ENCODE data around the gene KAT6B. TPM values are rescaled to one million over a fixed set of nuclear protein-coding genes. Genes with fewer than 3 reads are reported as not detected.

Gene KAT6B
- total RNA-seq, 6 experiments from 2014 or later, result 17.8 to 27.5 (median 23.6) TPM

GRCh38 chr10:75058161-75058560 lies 231.8 kb downstream of the KAT6B start:
- H3K4me1 Mint-ChIP-seq (ENCODE audit: low read depth), result peaks cover 6% of the 10 kb centered on the region; the same call in 1 of the 2 replicates
- no peak overlapping the region for H3K4me3 Mint-ChIP-seq
- TF ChIP-seq CTCF (IDR thresholded peaks at IDR 0.05), result no peak
- H3K36me3 Mint-ChIP-seq (ENCODE audit: low read depth), result no peaks in the 10 kb centered on the region
- H3K27me3 Mint-ChIP-seq (ENCODE audit: insufficient read depth), result no peaks in the 10 kb centered on the region; the same call in none of the 2 replicates
- no peaks in the 10 kb centered on the region for H3K9me3 Mint-ChIP-seq
- DNase-seq, result no peak
- H3K27ac Mint-ChIP-seq, result no peak overlapping the region

- Mint-ChIP-seq H3K27ac (no peak overlapping the region), H3K36me3 (ENCODE audit: low read depth) (no peaks in the 10 kb centered on the region), H3K9me3 (no peaks in the 10 kb centered on the region), H3K27me3 (ENCODE audit: insufficient read depth) (no peaks in the 10 kb centered on the region), H3K4me1 (ENCODE audit: low read depth) (peaks cover 6% of the 10 kb centered on the region; the same call in 1 of the 2 replicates), H3K4me3 (no peak overlapping the region)
- no peak for TF ChIP-seq CTCF (IDR thresholded peaks at IDR 0.05)
- DNase-seq, result no peak
Observed at GRCh38 chr10:75061709-75062505, 235.5 kb downstream of the KAT6B start.

GRCh38 chr10:75062506-75063299 lies 236.3 kb downstream of the KAT6B start:
- Mint-ChIP-seq H3K27ac (no peak overlapping the region), H3K9me3 (no peaks in the 10 kb centered on the region), H3K4me3 (no peak overlapping the region), H3K27me3 (ENCODE audit: insufficient read depth) (no peaks in the 10 kb centered on the region), H3K4me1 (ENCODE audit: low read depth) (peaks cover 6% of the 10 kb centered on the region; the same call in 1 of the 2 replicates), H3K36me3 (ENCODE audit: low read depth) (no peaks in the 10 kb centered on the region)
- DNase-seq, result no peak
- TF ChIP-seq CTCF (IDR thresholded peaks at IDR 0.05), result no peak

- no peak overlapping the region for H3K27ac Mint-ChIP-seq
Observed at GRCh38 chr10:75063461-75064230, 237.2 kb downstream of the KAT6B start.

More at GRCh38 chr10:75063461-75064230, 237.2 kb downstream of the KAT6B start:
- Mint-ChIP-seq H3K4me3 (no peak overlapping the region), H3K36me3 (ENCODE audit: low read depth) (no peaks in the 10 kb centered on the region), H3K4me1 (ENCODE audit: low read depth) (peaks cover 6% of the 10 kb centered on the region; the same call in 1 of the 2 replicates), H3K9me3 (no peaks in the 10 kb centered on the region), H3K27me3 (ENCODE audit: insufficient read depth) (no peaks in the 10 kb centered on the region)
- TF ChIP-seq CTCF (IDR thresholded peaks at IDR 0.05), result no peak
- no peak for DNase-seq
